Right atrium auricular region (tissue), 2 donors: Measurements from ENCODE around the gene TMEM213. TPM values are rescaled to one million over a fixed set of nuclear protein-coding genes. Genes with fewer than 3 reads are reported as not detected.

ENCODE experiments used
- DNase-seq: peaks from one replicate; pipeline ENCODE4 v3.0.0-alpha.2; 2019; ENCODE audit warnings: low spot score
- H3K27ac ChIP-seq, 2 donors: fragments of 200-600 bp; sonication (generic); 1 replicate in 1 of 2; 2 replicates in 1 of 2; pipeline ENCODE4 v1.5.1; 2016 to 2019
- H3K27me3 ChIP-seq, 2 donors: fragments of 200-600 bp; sonication (generic); one replicate each; pipeline versions ENCODE4 v1.5.1 to v1.6.0; 2017 to 2019
- H3K36me3 ChIP-seq: fragments of 200-600 bp; sonication (generic); one replicate; pipeline ENCODE4 v1.5.1; 2016
- H3K4me1 ChIP-seq, 2 donors: fragments of 200-600 bp; sonication (generic); one replicate each; pipeline versions ENCODE4 v1.5.1 to v1.6.0; 2017 to 2019
- H3K4me3 ChIP-seq, 2 donors: fragments of 200-600 bp; sonication (generic); 1 replicate in 1 of 2; 2 replicates in 1 of 2; pipeline ENCODE4 v1.5.1; 2017 to 2019; ENCODE audit warnings: mild to moderate bottlenecking in 1 of 2, moderate library complexity in 1 of 2
- H3K9me3 ChIP-seq, 2 donors: fragments of 200-600 bp; sonication (generic); one replicate each; pipeline ENCODE4 v1.5.1; 2019
- total RNA-seq, 2 donors: library from RNA; depleted of rRNA; stranded (reverse); fragments of >200 nt; gene quantifications; one replicate each; pipeline ENCODE4 v1.1.0, GENCODE V29; 2016
- TF ChIP-seq, protein P1 (sequence below), 2 donors: fragments of 200-600 bp; sonication (generic); IDR thresholded peaks; one replicate each; pipeline ENCODE4 v1.5.1; 2019; ENCODE audit warnings: antibody characterized with exemption in 2 of 2

The TMEM213 gene
- total RNA-seq, 2 donors from 2014 or later = not detected

DNA sequence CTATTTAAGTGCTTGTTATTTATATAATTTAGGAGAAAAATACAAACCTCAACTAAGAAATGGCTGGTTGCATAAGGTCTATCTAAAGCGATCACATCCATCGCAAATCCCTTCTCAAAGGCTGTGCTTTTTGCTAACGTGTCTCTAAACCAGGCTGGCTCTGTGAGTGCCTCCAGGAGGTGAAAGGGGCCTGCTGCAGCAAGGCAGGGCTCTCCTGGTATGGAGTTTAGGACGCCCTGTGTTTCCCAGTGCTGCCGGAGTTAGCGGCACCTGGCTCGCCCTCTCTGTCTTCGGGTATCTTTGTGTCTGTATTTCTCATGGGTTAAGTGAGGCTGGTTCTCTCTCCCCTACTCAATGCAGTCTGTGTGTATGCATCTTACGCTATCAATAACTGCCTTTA is 68.6 kb downstream of the TMEM213 start:
- TF ChIP-seq, protein P1, sequence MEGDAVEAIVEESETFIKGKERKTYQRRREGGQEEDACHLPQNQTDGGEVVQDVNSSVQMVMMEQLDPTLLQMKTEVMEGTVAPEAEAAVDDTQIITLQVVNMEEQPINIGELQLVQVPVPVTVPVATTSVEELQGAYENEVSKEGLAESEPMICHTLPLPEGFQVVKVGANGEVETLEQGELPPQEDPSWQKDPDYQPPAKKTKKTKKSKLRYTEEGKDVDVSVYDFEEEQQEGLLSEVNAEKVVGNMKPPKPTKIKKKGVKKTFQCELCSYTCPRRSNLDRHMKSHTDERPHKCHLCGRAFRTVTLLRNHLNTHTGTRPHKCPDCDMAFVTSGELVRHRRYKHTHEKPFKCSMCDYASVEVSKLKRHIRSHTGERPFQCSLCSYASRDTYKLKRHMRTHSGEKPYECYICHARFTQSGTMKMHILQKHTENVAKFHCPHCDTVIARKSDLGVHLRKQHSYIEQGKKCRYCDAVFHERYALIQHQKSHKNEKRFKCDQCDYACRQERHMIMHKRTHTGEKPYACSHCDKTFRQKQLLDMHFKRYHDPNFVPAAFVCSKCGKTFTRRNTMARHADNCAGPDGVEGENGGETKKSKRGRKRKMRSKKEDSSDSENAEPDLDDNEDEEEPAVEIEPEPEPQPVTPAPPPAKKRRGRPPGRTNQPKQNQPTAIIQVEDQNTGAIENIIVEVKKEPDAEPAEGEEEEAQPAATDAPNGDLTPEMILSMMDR (IDR thresholded peaks at IDR 0.05) = no peak
- no peak overlapping the region for H3K4me3 ChIP-seq
- no peaks in the 10 kb centered on the region for H3K27me3 ChIP-seq
- H3K9me3 ChIP-seq = no peaks in the 10 kb centered on the region
- H3K27ac ChIP-seq = no peak overlapping the region
- no peaks in the 10 kb centered on the region for H3K4me1 ChIP-seq
- H3K36me3 ChIP-seq = no peaks in the 10 kb centered on the region
- no peak for DNase-seq

DNA sequence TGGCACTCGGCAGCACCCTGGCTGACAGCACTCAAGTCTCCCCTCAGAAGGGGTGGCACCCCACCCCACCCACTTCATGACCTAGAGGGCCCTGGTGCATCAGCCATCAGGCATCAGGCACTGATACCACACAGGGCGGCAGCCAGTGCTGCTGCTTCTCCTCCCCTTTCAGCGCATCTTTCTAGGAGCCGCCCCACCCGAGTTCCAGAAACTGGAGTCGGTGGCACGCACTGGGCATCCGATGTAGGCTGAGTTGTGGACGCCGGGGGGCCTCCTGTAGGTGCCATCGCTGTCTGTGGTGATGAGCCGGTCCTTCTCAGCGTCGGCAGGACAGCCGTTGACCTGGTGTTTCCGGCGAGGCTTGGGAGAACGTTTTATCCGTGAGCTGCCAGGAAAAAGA is 70.0 kb downstream of the TMEM213 start:
- Histone ChIP-seq H3K4me3 (no peak overlapping the region), H3K27ac (no peak overlapping the region), H3K4me1 (no peaks in the 10 kb centered on the region), H3K9me3 (no peaks in the 10 kb centered on the region), H3K36me3 (no peaks in the 10 kb centered on the region), H3K27me3 (no peaks in the 10 kb centered on the region)
- DNase-seq = no peak
- TF ChIP-seq, protein P1 (IDR thresholded peaks at IDR 0.05) = no peak

DNA sequence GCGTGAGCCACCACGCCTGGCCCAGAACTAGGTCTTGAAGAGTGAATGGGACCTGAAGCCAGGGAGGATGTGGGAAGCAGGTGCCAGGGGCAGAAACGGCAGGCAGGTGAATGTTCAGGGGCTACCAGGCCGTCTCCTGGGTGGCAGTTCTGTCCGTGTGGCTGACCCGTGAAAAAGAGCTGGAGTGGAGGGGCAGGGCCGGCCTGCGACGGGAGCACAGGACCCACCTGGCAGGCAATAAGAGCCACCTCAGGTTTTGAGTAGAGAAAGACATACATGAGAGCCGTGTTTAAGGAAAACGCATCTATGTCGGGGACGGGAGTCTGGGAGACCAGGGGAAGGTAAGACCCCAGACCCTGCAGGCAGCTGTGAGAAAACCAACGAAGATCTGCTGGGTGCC is 70.9 kb downstream of the TMEM213 start:
- no peaks in the 10 kb centered on the region for H3K27me3 ChIP-seq
- H3K27ac ChIP-seq = no peak overlapping the region
- H3K4me1 ChIP-seq = no peaks in the 10 kb centered on the region
- no peaks in the 10 kb centered on the region for H3K9me3 ChIP-seq
- TF ChIP-seq, protein P1 (IDR thresholded peaks at IDR 0.05) = no peak
- H3K4me3 ChIP-seq = no peak overlapping the region
- no peaks in the 10 kb centered on the region for H3K36me3 ChIP-seq
- no peak for DNase-seq

DNA sequence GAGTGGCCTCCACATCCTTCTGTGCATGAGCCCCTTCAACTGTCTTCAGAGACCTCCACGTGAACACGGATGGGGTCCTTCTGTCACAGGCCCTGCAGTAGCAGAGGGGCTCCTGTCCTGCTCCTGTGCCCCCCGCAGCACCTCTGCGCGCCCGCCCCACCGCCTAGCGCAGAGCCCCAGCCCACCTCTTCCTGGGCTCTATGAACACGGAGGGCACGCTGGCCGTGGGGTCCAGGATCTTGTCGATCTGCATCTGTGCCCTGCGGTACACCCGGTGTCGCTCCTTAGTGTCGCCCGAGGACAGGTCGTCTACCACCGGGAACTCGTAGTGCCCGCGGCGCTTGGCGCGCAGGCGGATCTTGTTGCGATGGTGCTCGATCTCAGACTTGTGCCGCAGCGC is 71.6 kb downstream of the TMEM213 start:
- H3K27ac ChIP-seq = no peak overlapping the region
- H3K4me3 ChIP-seq = no peak overlapping the region
- DNase-seq = no peak
- H3K27me3 ChIP-seq = no peaks in the 10 kb centered on the region
- TF ChIP-seq, protein P1 (IDR thresholded peaks at IDR 0.05) = no peak
- no peaks in the 10 kb centered on the region for H3K36me3 ChIP-seq
- no peaks in the 10 kb centered on the region for H3K9me3 ChIP-seq
- H3K4me1 ChIP-seq = no peaks in the 10 kb centered on the region

DNA sequence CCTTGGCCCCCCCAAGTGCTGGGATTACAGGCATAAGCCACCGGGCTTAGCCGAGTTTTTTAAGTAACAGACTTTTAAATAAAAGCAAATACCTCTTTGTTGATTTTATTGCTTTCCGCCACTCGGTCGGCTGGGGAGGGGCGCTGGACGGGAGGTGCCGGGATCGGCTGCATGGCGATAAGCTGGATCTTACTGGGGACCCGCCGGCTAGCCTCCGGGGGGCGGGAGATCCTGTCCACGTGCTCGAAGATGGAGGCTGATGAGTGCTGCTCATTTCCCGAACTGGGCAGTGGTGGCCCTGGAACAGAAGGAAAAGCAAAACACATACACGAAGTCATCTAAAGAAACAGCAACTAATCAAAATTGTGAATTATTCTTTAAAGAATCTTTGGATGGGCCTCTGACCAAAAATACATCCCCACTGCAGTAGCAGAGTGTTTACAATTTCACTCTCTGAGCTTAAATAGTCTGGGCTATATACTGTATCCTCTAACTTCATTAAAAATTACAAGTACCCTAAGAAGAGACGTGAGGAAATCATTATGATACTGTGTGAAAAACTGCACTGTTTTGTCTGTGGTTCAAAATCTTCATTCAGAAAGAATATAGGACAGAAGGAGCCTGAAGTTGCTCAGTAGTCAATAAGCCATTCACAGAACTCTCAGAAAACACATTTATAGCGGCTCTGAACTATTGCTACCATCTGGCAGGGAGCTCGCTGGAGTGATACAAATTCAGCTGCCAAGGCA is 73.4 kb downstream of the TMEM213 start:
- Histone ChIP-seq H3K4me1 (no peaks in the 10 kb centered on the region), H3K9me3 (no peaks in the 10 kb centered on the region), H3K27me3 (no peaks in the 10 kb centered on the region), H3K4me3 (no peak overlapping the region), H3K36me3 (no peaks in the 10 kb centered on the region), H3K27ac (no peak overlapping the region)
- no peak for DNase-seq
- TF ChIP-seq, protein P1 (IDR thresholded peaks at IDR 0.05) = no peak

DNA sequence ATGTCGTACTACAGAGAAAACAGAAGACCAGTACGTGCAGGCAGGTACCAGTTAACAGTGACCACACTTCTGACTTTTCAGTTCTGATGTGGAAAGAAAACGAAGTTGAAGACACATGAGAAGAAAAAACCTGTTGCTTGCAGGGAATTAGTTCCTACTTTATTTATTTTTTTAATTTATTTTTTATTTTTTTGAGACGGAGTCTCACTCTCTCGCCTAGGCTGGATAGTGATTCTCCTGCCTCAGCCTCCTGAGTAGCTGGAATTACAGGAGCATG is 74.0 kb downstream of the TMEM213 start:
- Histone ChIP-seq H3K9me3 (no peaks in the 10 kb centered on the region), H3K4me3 (no peak overlapping the region), H3K27me3 (no peaks in the 10 kb centered on the region), H3K4me1 (no peaks in the 10 kb centered on the region), H3K36me3 (no peaks in the 10 kb centered on the region), H3K27ac (no peak overlapping the region)
- TF ChIP-seq, protein P1 (IDR thresholded peaks at IDR 0.05) = no peak
- no peak for DNase-seq
